ENCODE results near the gene MBD3L3. TPM values are rescaled to one million over a fixed set of nuclear protein-coding genes. Genes with fewer than 3 reads are reported as not detected.

The MBD3L3 gene
- total and polyA plus RNA-seq, 2 donors, result 0.24 to 1.1 TPM

DNA sequence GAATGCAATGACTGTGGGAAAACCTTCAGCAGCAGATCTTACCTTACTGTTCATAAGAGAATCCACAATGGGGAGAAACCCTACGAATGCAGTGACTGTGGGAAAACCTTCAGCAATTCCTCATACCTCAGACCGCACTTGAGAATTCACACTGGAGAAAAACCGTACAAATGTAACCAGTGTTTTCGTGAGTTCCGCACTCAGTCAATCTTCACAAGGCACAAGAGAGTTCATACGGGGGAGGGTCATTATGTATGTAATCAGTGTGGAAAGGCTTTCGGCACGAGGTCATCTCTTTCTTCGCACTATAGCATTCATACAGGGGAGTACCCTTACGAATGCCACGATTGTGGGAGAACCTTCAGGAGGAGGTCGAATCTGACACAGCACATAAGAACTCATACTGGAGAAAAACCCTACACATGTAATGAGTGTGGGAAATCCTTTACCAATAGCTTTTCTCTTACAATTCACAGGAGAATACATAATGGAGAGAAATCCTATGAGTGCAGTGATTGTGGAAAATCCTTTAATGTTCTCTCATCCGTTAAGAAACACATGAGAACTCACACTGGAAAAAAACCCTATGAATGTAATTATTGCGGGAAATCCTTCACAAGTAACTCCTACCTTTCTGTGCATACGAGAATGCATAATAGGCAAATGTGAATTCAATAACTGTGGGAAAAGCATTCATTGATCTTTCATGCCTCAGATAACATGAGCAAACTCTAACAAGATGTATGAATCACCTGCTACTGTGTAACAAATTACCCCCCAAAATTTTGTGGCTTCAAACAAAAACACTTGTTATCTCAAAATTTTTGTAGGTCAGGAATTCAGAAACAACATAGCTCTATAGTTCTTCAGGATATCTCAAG lies 24.8 kb upstream of the MBD3L3 start:
- peak in 1 of 9 donors; percentile 43 for DNase-seq (ENCODE audit: low read depth in 6 of 9, low spot score in 9 of 9)
- Histone ChIP-seq H3K4me3 (ENCODE audit: low read length in 2 of 2) (no peak overlapping the region), H3K9me3 (ENCODE audit: control insufficient read depth in 2 of 2, insufficient read depth in 1 of 2, low read length in 1 of 2) (peaks cover 49 to 71% of the 10 kb centered on the region in 2 donors), H3K27me3 (ENCODE audit: control insufficient read depth in 2 of 2, insufficient read depth in 1 of 2, low read length in 1 of 2) (no peaks in the 10 kb centered on the region), H3K4me1 (ENCODE audit: control insufficient read depth in 2 of 2, insufficient read depth in 2 of 2, low read length in 2 of 2) (no peaks in the 10 kb centered on the region), H3K36me3 (ENCODE audit: control insufficient read depth in 2 of 2, insufficient read depth in 2 of 2, low read length in 1 of 2) (peaks cover 60 to 63% of the 10 kb centered on the region in 2 donors), H3K27ac (ENCODE audit: low read depth in 1 of 2, low read length in 1 of 2) (no peak overlapping the region)
- 98% methylated on average over 15 of the region's 15 CpGs for WGBS

DNA sequence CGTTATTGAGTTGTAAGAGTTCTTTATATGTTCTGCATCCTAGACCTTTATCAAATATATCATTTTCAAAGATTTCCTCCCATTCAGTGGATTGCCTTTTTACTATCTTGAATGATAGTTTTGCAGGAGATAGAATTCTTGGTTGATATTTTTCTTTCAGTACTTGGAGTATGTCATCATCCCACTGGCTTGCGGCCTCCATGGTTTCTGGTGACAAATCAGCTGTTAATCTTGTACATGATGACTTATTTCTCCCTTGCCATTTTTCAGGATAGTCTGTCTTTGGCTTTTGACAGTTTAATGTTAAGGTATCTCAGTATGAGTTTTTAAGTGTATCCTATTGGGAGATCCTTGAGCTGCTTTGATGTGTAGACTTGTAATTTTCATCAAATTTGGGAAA lies 19.5 kb upstream of the MBD3L3 start:
- Histone ChIP-seq H3K27me3 (ENCODE audit: control insufficient read depth in 2 of 2, insufficient read depth in 1 of 2, low read length in 1 of 2) (no peaks in the 10 kb centered on the region), H3K4me3 (ENCODE audit: low read length in 2 of 2) (no peak overlapping the region), H3K4me1 (ENCODE audit: control insufficient read depth in 2 of 2, insufficient read depth in 2 of 2, low read length in 2 of 2) (no peaks in the 10 kb centered on the region), H3K9me3 (ENCODE audit: control insufficient read depth in 2 of 2, insufficient read depth in 1 of 2, low read length in 1 of 2) (peaks cover 49 to 61% of the 10 kb centered on the region in 2 donors), H3K36me3 (ENCODE audit: control insufficient read depth in 2 of 2, insufficient read depth in 2 of 2, low read length in 1 of 2) (peaks cover 95 to 98% of the 10 kb centered on the region in 2 donors), H3K27ac (ENCODE audit: low read depth in 1 of 2, low read length in 1 of 2) (no peak overlapping the region)
- WGBS, result 97% methylated on average over 2 of the region's 2 CpGs
- DNase-seq (ENCODE audit: low read depth in 6 of 9, low spot score in 9 of 9), result no peak

- Histone ChIP-seq H3K36me3 (ENCODE audit: control insufficient read depth in 2 of 2, insufficient read depth in 2 of 2, low read length in 1 of 2) (peaks cover 90 to 93% of the 10 kb centered on the region in 2 donors), H3K27me3 (ENCODE audit: control insufficient read depth in 2 of 2, insufficient read depth in 1 of 2, low read length in 1 of 2) (no peaks in the 10 kb centered on the region), H3K4me3 (ENCODE audit: low read length in 2 of 2) (no peak overlapping the region), H3K9me3 (ENCODE audit: control insufficient read depth in 2 of 2, insufficient read depth in 1 of 2, low read length in 1 of 2) (peaks cover 37 to 47% of the 10 kb centered on the region in 2 donors), H3K4me1 (ENCODE audit: control insufficient read depth in 2 of 2, insufficient read depth in 2 of 2, low read length in 2 of 2) (no peaks in the 10 kb centered on the region), H3K27ac (ENCODE audit: low read depth in 1 of 2, low read length in 1 of 2) (no peak overlapping the region)
- no peak for DNase-seq (ENCODE audit: low read depth in 6 of 9, low spot score in 9 of 9)
- WGBS, result 98% methylated on average over 6 of the region's 6 CpGs
These were observed 17.7 kb upstream of the MBD3L3 start for GRCh38 chr19:7076151-7076550.

DNA sequence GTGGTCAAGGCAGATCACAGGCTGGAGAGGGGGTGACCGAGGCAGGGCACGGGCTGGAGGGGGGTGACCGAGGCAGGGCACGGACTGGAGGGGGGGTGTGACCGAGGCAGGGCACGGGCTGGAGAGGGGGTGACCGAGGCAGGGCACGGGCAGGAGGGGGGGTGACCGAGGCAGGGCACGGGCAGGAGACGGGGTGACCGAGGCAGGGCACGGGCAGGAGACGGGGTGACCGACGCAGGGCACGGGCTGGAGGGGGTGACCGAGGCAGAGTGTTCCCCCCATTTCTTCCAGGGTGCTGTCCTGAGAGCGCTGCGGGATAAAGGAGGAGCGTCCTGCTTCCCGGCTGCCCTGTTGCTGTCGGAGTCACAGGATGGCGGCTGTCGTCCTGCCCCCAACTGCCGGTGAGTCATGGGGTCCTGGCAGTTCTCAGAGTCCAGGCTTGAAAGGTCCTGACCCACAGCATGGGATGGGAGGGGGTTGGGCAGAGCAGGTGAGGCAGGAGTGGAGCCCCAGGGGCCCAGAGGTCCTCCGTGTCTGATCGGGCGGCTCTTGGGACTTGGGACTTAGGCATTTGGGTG lies 16.3 kb upstream of the MBD3L3 start:
- WGBS, result over 99% methylated on average over 29 of the region's 29 CpGs

GRCh38 chr19:7072541-7072940 lies 14.1 kb upstream of the MBD3L3 start:
- Histone ChIP-seq H3K27ac (ENCODE audit: low read depth in 1 of 2, low read length in 1 of 2) (no peak overlapping the region), H3K27me3 (ENCODE audit: control insufficient read depth in 2 of 2, insufficient read depth in 1 of 2, low read length in 1 of 2) (no peaks in the 10 kb centered on the region), H3K4me3 (ENCODE audit: low read length in 2 of 2) (no peak overlapping the region), H3K36me3 (ENCODE audit: control insufficient read depth in 2 of 2, insufficient read depth in 2 of 2, low read length in 1 of 2) (peaks cover 58 to 63% of the 10 kb centered on the region in 2 donors), H3K9me3 (ENCODE audit: control insufficient read depth in 2 of 2, insufficient read depth in 1 of 2, low read length in 1 of 2) (peaks cover 14 to 23% of the 10 kb centered on the region in 2 donors), H3K4me1 (ENCODE audit: control insufficient read depth in 2 of 2, insufficient read depth in 2 of 2, low read length in 2 of 2) (peaks cover 9 to 14% of the 10 kb centered on the region in 2 donors)
- 98% methylated on average over 6 of the region's 6 CpGs for WGBS
- no peak for DNase-seq (ENCODE audit: low read depth in 6 of 9, low spot score in 9 of 9)

More for the DNA sequence above, 16.3 kb upstream of the MBD3L3 start:
- Histone ChIP-seq H3K4me3 (ENCODE audit: low read length in 2 of 2) (no peak overlapping the region), H3K4me1 (ENCODE audit: control insufficient read depth in 2 of 2, insufficient read depth in 2 of 2, low read length in 2 of 2) (peaks cover 5 to 10% of the 10 kb centered on the region in 2 donors), H3K27me3 (ENCODE audit: control insufficient read depth in 2 of 2, insufficient read depth in 1 of 2, low read length in 1 of 2) (no peaks in the 10 kb centered on the region), H3K27ac (ENCODE audit: low read depth in 1 of 2, low read length in 1 of 2) (no peak overlapping the region), H3K9me3 (ENCODE audit: control insufficient read depth in 2 of 2, insufficient read depth in 1 of 2, low read length in 1 of 2) (peaks cover 24 to 34% of the 10 kb centered on the region in 2 donors), H3K36me3 (ENCODE audit: control insufficient read depth in 2 of 2, insufficient read depth in 2 of 2, low read length in 1 of 2) (peaks cover 76 to 84% of the 10 kb centered on the region in 2 donors)
- DNase-seq (ENCODE audit: low read depth in 6 of 9, low spot score in 9 of 9), result no peak

- Histone ChIP-seq H3K36me3 (ENCODE audit: control insufficient read depth in 2 of 2, insufficient read depth in 2 of 2, low read length in 1 of 2) (peaks cover 31 to 36% of the 10 kb centered on the region in 2 donors), H3K4me3 (ENCODE audit: low read length in 2 of 2) (peak overlapping the region; percentile 78 to 100), H3K27ac (ENCODE audit: low read depth in 1 of 2, low read length in 1 of 2) (peak overlapping the region; percentile 96), H3K4me1 (ENCODE audit: control insufficient read depth in 2 of 2, insufficient read depth in 2 of 2, low read length in 2 of 2) (peaks cover 9 to 14% of the 10 kb centered on the region in 2 donors), H3K9me3 (ENCODE audit: control insufficient read depth in 2 of 2, insufficient read depth in 1 of 2, low read length in 1 of 2) (peaks cover under 1 to 11% of the 10 kb centered on the region in 2 donors), H3K27me3 (ENCODE audit: control insufficient read depth in 2 of 2, insufficient read depth in 1 of 2, low read length in 1 of 2) (no peaks in the 10 kb centered on the region)
- under 1% methylated on average over 12 of the region's 12 CpGs for WGBS
- no peak for DNase-seq (ENCODE audit: low read depth in 6 of 9, low spot score in 9 of 9)
These were observed 11.4 kb upstream of the MBD3L3 start for GRCh38 chr19:7069904-7070226.

DNA sequence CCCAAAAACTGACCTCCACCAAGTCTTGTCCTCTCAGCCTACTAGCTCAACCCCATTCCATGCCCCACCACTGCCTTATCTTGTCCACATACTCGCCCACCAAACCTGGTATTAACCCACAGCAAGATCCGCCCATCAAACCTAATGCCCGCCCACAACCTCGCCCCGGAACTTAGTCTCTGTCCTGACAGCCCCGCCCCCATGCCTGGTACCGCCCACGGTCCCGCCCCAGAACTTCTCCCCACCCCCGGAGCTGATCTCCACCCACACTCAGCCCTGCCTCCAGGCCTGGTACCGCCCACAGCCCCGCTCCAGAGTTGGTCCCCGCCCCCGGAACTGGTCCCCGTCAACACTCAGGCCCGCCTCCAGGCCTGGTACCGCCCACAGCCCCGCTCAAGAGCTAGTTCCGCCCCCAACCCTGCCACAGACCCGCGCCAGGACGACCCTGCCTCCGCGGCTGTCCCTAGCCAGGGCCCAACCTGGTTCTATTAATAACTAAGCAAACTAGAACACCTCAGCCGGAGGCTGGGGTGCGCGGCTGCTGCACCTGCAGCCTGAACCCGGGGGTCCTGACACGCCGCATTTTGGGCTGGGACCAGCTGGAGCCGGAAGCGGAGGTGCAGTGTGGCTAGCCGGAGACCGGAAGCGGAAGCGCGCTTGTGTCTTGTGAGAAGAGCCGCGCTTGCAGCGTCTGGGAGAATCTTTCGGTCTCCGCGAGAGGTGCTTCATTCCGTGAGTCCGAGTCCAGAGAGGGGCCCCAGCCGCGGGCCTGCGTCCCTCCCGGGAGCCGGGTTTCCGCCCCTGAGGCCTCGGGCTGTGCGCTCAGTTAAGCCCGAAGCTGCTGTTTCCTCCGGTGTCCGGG lies 10.8 kb upstream of the MBD3L3 start, which contains the start of gene ZNF557:
Gene ZNF557, plus strand, starts transcription at position 662 of the 862 bp plus-strand sequence. CDS start 5,372 bp downstream, outside the sequence.
- Histone ChIP-seq H3K4me3 (ENCODE audit: low read length in 2 of 2) (peak within 1 kb of the TSS; percentile 78 to 100), H3K4me1 (ENCODE audit: control insufficient read depth in 2 of 2, insufficient read depth in 2 of 2, low read length in 2 of 2) (peaks cover 9 to 14% of the 10 kb centered on the region in 2 donors), H3K27me3 (ENCODE audit: control insufficient read depth in 2 of 2, insufficient read depth in 1 of 2, low read length in 1 of 2) (no peaks in the 10 kb centered on the region), H3K36me3 (ENCODE audit: control insufficient read depth in 2 of 2, insufficient read depth in 2 of 2, low read length in 1 of 2) (peaks cover 25 to 31% of the 10 kb centered on the region in 2 donors), H3K27ac (ENCODE audit: low read depth in 1 of 2, low read length in 1 of 2) (peak within 1 kb of the TSS; percentile 96), H3K9me3 (ENCODE audit: control insufficient read depth in 2 of 2, insufficient read depth in 1 of 2, low read length in 1 of 2) (peaks cover 0 to 11% of the 10 kb centered on the region in 2 donors)
- DNase-seq (ENCODE audit: low read depth in 6 of 9, low spot score in 9 of 9), result peak; percentile 92 to 99 (median 98)
- WGBS, result under 1% methylated on average over 56 of the region's 56 CpGs

GRCh38 chr19:7068599-7068998 lies 10.1 kb upstream of the MBD3L3 start:
- peak overlapping the region in 1 of 2 donors; percentile 78 for H3K4me3 ChIP-seq (ENCODE audit: low read length in 2 of 2)
- peaks cover 0 to 5% of the 10 kb centered on the region in 2 donors for H3K9me3 ChIP-seq (ENCODE audit: control insufficient read depth in 2 of 2, insufficient read depth in 1 of 2, low read length in 1 of 2)
- peaks cover 19 to 24% of the 10 kb centered on the region in 2 donors for H3K36me3 ChIP-seq (ENCODE audit: control insufficient read depth in 2 of 2, insufficient read depth in 2 of 2, low read length in 1 of 2)
- no peaks in the 10 kb centered on the region for H3K27me3 ChIP-seq (ENCODE audit: control insufficient read depth in 2 of 2, insufficient read depth in 1 of 2, low read length in 1 of 2)
- peaks cover 9 to 14% of the 10 kb centered on the region in 2 donors for H3K4me1 ChIP-seq (ENCODE audit: control insufficient read depth in 2 of 2, insufficient read depth in 2 of 2, low read length in 2 of 2)
- no peak for DNase-seq (ENCODE audit: low read depth in 6 of 9, low spot score in 9 of 9)
- H3K27ac ChIP-seq (ENCODE audit: low read depth in 1 of 2, low read length in 1 of 2), result peak overlapping the region in 1 of 2 donors; percentile 84
- WGBS, result 93% methylated on average over 6 of the region's 6 CpGs
